HepG2 (cell line): ENCODE data around the gene CEP131. TPM values are rescaled to one million over a fixed set of nuclear protein-coding genes. Genes with fewer than 3 reads are reported as not detected.

Experiments used
- FOXA3 ChIP-seq: IDR thresholded peaks from 2 replicates; pipeline ENCODE4 v1.6.1; 2016; ENCODE audit warnings: missing genetic modification reagents, missing compliant biosample characterization
- GATAD2A ChIP-seq: IDR thresholded peaks from 2 replicates; pipeline ENCODE4 v1.6.1; 2016
- HOXA9 ChIP-seq: sonication (generic); formaldehyde crosslinking; IDR thresholded peaks from 2 replicates; pipeline ENCODE4 v1.8.1; 2022; ENCODE audit warnings: missing genetic modification reagents, mild to moderate bottlenecking, moderate library complexity, borderline replicate concordance
- ISL2 ChIP-seq: sonication (generic); formaldehyde crosslinking; IDR thresholded peaks from 2 replicates; pipeline ENCODE4 v1.5.0; 2020; ENCODE audit warnings: missing genetic modification reagents
- JUN ChIP-seq: sonication (generic); formaldehyde crosslinking; IDR thresholded peaks from 2 replicates; pipeline ENCODE4 v1.4.0; 2020; ENCODE audit warnings: mild to moderate bottlenecking, missing genetic modification reagents
- PAF1 ChIP-seq: IDR thresholded peaks from 2 replicates; pipeline ENCODE4 v1.6.1; 2016; ENCODE audit warnings: missing genetic modification reagents, missing compliant biosample characterization
- POLR2A ChIP-seq, 2 experiments: IDR thresholded peaks; 2 replicates each; pipeline ENCODE4 v1.6.1; 2011; ENCODE audit warnings: low read depth in 2 of 2, low read length in 2 of 2, mild to moderate bottlenecking in 1 of 2, moderate library complexity in 1 of 2; ENCODE audit not compliant: insufficient read depth in 1 of 2
- POLR2AphosphoS5 ChIP-seq: IDR thresholded peaks from 2 replicates; pipeline ENCODE4 v1.6.1; 2012; ENCODE audit warnings: low read depth, low read length
- ZBTB7A ChIP-seq: sonication (generic); formaldehyde crosslinking; IDR thresholded peaks from 2 replicates; pipeline ENCODE4 v1.8.0; 2022; ENCODE audit warnings: mild to moderate bottlenecking, missing genetic modification reagents
- ZFP82 ChIP-seq: sonication (generic); formaldehyde crosslinking; IDR thresholded peaks from 2 replicates; pipeline ENCODE4 v1.5.1; 2020; ENCODE audit warnings: mild to moderate bottlenecking, missing genetic modification reagents, borderline replicate concordance
- ZFY ChIP-seq: sonication (generic); formaldehyde crosslinking; IDR thresholded peaks from 2 replicates; pipeline ENCODE4 v1.4.0; 2020; ENCODE audit warnings: missing genetic modification reagents
- ZNF224 ChIP-seq: sonication (generic); formaldehyde crosslinking; IDR thresholded peaks from 2 replicates; pipeline ENCODE4 v1.5.0; 2020; ENCODE audit warnings: mild to moderate bottlenecking, missing genetic modification reagents
- ZNF552 ChIP-seq: sonication (generic); formaldehyde crosslinking; IDR thresholded peaks from 2 replicates; pipeline ENCODE4 v1.9.0; 2022; ENCODE audit warnings: missing genetic modification reagents, mild to moderate bottlenecking, borderline replicate concordance
- ZNF607 ChIP-seq: sonication (generic); formaldehyde crosslinking; IDR thresholded peaks from 2 replicates; pipeline ENCODE4 v1.5.1; 2020; ENCODE audit warnings: missing genetic modification reagents, mild to moderate bottlenecking, borderline replicate concordance
- ZNF652 ChIP-seq: IDR thresholded peaks from 2 replicates; pipeline ENCODE4 v1.6.1; 2016; ENCODE audit warnings: low read depth, borderline replicate concordance
- ZNF670 ChIP-seq: sonication (generic); formaldehyde crosslinking; IDR thresholded peaks from 2 replicates; pipeline ENCODE4 v1.8.0; 2022; ENCODE audit warnings: mild to moderate bottlenecking, missing genetic modification reagents, borderline replicate concordance
- ZNF674 ChIP-seq: sonication (generic); formaldehyde crosslinking; IDR thresholded peaks from 2 replicates; pipeline ENCODE4 v1.5.0; 2020; ENCODE audit warnings: low read depth, mild to moderate bottlenecking, missing genetic modification reagents
- ZNF780A ChIP-seq: sonication (generic); formaldehyde crosslinking; IDR thresholded peaks from 2 replicates; pipeline ENCODE4 v1.8.0; 2022; ENCODE audit warnings: mild to moderate bottlenecking, missing genetic modification reagents, moderate library complexity
- polyA plus RNA-seq, 8 experiments: library from polyadenylated mRNA; depleted of rRNA in 3 of 8; stranded (reverse) in 7 of 8; unstranded in 1 of 8; fragments of >200 nt; fragmentation: Illumina TruSeq in 4 of 8; extraction: Trizol in 4 of 8; gene quantifications; 2 replicates each; pipeline versions ENCODE4 v1.2.1 to v1.2.3, GENCODE V29; 2011 to 2016; ENCODE audit warnings: low read depth in 4 of 8, missing spikeins in 1 of 8, mixed read lengths in 1 of 8; ENCODE audit not compliant: insufficient read depth in 1 of 8
- total RNA-seq, 5 experiments: library from RNA; depleted of rRNA; stranded (reverse); fragments of >200 nt; fragmentation: Illumina TruSeq; extraction: Trizol; gene quantifications; 2 replicates each; pipeline ENCODE4 v1.2.3, GENCODE V29; 2016; ENCODE audit warnings: low read depth in 1 of 5
- TF ChIP-seq, protein P1 (sequence below): sonication (generic); formaldehyde crosslinking; IDR thresholded peaks from 2 replicates; pipeline ENCODE4 v1.5.1; 2020; ENCODE audit warnings: mild to moderate bottlenecking, missing genetic modification reagents, borderline replicate concordance
- TF ChIP-seq, protein P2 (sequence below): sonication (generic); formaldehyde crosslinking; IDR thresholded peaks from 2 replicates; pipeline ENCODE4 v1.4.0; 2020; ENCODE audit warnings: missing genetic modification reagents, borderline replicate concordance
- TF ChIP-seq, protein P3 (sequence below): sonication (generic); formaldehyde crosslinking; IDR thresholded peaks from 2 replicates; pipeline ENCODE4 v1.5.0; 2020; ENCODE audit warnings: mild to moderate bottlenecking, missing genetic modification reagents
- TF ChIP-seq, protein P4 (sequence below): sonication (generic); formaldehyde crosslinking; conservative IDR thresholded peaks from 2 replicates; pipeline ENCODE4 v1.4.0; 2020; ENCODE audit warnings: missing genetic modification reagents
- TF ChIP-seq, protein P5 (sequence below): sonication (generic); formaldehyde crosslinking; IDR thresholded peaks from 2 replicates; pipeline ENCODE4 v1.8.1; 2023; ENCODE audit warnings: mild to moderate bottlenecking, missing genetic modification reagents

The CEP131 gene
- total and polyA plus RNA-seq, 2 of the 13 experiments (the other 11 are each of a cell fraction or from before 2014, with no cell fraction given), result 5.0 to 16.8 TPM

DNA sequence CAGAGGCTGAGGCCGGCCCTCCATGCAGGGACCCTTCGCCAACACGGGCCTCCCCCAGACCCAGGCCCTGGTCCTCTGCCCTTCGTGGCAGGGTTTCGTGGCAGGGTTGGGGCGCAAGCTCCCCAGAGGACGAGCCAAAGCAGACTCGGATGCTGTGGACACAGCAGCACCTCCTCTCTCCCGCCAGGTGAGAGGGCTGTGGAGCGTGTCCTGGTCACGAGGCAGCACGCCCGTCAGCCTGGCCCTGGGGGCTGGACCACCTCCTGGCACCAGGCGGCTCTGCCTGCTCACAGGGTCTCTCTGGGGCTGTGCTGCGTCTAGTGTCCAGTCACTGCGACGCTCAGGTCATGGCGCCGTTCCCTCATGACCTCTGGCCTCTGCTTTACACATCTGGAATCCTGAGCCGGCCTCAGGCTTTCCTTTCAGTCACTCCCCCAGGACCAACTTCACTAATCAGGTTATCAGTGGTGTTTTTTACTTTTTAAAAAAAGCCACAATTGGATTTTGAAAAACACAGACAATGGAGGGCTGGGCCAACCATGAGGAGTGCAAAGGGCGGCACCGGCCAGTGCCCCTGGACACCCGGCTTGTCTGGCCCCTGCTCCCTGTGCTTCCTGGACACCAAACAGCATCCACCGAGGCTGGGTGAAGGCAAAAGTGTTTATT is 21.7 kb upstream of the CEP131 start (continued):
- TF ChIP-seq ZNF670 (CRISPR knock-in tag) (0 out of 2 replicates have a peak, but pooled peaks have one; percentile 35), ZBTB7A (CRISPR knock-in tag) (no peak), ZNF607 (CRISPR knock-in tag) (no peak), ZNF224 (CRISPR knock-in tag) (no peak), ZNF552 (CRISPR knock-in tag) (no peak), GATAD2A (CRISPR knock-in tag) (no peak), FOXA3 (no peak), PAF1 (peak; percentile 87; the same call in 1 of the 2 replicates), POLR2AphosphoS5 (no peak), POLR2A (IDR thresholded peaks at IDR 0.05; ENCODE audit: insufficient read depth in 1 of 2, low read depth in 2 of 2, low read length in 2 of 2) (peak; percentile 23 to 39; a peak in 3 of 4 replicates), HOXA9 (CRISPR knock-in tag) (no peak), ZFY (CRISPR knock-in tag) (peak; percentile 11; the same call in 1 of the 2 replicates), JUN (CRISPR knock-in tag) (no peak), ZNF780A (no peak), ZNF652 (no peak), ISL2 (peak; percentile 27; the same call in 1 of the 2 replicates), ZFP82 (CRISPR knock-in tag) (0 out of 2 replicates have a peak, but pooled peaks have one; percentile 26), ZNF674 (no peak)
- TF ChIP-seq, protein P1, sequence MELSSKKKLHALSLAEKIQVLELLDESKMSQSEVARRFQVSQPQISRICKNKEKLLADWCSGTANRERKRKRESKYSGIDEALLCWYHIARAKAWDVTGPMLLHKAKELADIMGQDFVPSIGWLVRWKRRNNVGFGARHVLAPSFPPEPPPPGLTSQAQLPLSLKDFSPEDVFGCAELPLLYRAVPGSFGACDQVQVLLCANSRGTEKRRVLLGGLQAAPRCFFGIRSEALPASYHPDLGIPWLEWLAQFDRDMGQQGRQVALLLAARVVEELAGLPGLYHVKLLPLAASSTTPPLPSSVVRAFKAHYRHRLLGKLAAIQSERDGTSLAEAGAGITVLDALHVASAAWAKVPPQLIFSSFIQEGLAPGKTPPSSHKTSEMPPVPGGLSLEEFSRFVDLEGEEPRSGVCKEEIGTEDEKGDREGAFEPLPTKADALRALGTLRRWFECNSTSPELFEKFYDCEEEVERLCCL (CRISPR knock-in tag), result peak; percentile 80; the same call in 1 of the 2 replicates
- TF ChIP-seq, protein P2, sequence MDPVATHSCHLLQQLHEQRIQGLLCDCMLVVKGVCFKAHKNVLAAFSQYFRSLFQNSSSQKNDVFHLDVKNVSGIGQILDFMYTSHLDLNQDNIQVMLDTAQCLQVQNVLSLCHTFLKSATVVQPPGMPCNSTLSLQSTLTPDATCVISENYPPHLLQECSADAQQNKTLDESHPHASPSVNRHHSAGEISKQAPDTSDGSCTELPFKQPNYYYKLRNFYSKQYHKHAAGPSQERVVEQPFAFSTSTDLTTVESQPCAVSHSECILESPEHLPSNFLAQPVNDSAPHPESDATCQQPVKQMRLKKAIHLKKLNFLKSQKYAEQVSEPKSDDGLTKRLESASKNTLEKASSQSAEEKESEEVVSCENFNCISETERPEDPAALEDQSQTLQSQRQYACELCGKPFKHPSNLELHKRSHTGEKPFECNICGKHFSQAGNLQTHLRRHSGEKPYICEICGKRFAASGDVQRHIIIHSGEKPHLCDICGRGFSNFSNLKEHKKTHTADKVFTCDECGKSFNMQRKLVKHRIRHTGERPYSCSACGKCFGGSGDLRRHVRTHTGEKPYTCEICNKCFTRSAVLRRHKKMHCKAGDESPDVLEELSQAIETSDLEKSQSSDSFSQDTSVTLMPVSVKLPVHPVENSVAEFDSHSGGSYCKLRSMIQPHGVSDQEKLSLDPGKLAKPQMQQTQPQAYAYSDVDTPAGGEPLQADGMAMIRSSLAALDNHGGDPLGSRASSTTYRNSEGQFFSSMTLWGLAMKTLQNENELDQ, result no peak
- TF ChIP-seq, protein P3, sequence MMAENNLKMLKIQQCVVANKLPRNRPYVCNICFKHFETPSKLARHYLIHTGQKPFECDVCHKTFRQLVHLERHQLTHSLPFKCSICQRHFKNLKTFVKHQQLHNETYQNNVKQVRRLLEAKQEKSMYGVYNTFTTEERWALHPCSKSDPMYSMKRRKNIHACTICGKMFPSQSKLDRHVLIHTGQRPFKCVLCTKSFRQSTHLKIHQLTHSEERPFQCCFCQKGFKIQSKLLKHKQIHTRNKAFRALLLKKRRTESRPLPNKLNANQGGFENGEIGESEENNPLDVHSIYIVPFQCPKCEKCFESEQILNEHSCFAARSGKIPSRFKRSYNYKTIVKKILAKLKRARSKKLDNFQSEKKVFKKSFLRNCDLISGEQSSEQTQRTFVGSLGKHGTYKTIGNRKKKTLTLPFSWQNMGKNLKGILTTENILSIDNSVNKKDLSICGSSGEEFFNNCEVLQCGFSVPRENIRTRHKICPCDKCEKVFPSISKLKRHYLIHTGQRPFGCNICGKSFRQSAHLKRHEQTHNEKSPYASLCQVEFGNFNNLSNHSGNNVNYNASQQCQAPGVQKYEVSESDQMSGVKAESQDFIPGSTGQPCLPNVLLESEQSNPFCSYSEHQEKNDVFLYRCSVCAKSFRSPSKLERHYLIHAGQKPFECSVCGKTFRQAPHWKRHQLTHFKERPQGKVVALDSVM (CRISPR knock-in tag), result no peak
- TF ChIP-seq, protein P4, sequence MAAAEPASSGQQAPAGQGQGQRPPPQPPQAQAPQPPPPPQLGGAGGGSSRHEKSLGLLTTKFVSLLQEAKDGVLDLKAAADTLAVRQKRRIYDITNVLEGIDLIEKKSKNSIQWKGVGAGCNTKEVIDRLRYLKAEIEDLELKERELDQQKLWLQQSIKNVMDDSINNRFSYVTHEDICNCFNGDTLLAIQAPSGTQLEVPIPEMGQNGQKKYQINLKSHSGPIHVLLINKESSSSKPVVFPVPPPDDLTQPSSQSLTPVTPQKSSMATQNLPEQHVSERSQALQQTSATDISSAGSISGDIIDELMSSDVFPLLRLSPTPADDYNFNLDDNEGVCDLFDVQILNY (CRISPR knock-in tag), result no peak
- TF ChIP-seq, protein P5, sequence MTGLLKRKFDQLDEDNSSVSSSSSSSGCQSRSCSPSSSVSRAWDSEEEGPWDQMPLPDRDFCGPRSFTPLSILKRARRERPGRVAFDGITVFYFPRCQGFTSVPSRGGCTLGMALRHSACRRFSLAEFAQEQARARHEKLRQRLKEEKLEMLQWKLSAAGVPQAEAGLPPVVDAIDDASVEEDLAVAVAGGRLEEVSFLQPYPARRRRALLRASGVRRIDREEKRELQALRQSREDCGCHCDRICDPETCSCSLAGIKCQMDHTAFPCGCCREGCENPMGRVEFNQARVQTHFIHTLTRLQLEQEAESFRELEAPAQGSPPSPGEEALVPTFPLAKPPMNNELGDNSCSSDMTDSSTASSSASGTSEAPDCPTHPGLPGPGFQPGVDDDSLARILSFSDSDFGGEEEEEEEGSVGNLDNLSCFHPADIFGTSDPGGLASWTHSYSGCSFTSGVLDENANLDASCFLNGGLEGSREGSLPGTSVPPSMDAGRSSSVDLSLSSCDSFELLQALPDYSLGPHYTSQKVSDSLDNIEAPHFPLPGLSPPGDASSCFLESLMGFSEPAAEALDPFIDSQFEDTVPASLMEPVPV, result peak; percentile 77
